ENCODE results near the gene OLFML2B.

The OLFML2B gene

DNA sequence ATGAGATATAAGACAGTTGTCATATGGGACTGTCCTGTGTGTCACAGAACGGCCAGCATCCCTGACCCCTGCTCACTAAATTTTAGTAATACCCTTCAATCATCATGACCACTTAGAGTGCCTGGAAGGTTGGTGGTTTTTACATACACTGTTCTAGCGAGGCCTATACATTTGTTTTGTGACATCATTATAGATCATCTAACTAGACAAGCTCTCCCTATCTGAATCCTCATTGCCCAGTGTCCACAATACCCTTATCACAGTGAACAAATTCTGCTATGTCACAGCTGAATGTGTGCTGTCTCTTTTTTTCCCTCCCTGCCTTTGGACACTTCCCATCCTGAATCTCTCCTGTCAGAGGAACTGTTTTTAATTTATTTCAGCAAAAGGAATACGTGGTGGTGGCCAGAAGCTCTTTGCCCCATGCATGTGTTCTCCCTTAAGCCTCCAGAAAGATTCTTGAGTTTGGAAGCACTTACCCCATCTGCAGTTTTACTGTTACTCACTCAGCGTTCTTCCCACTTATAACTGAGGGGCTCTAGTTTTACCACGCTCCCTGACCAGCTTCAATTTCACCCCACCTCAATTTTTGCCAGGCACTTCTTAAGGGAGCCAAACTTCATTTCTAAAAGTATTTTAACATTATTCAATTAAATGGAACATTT, 70.3 kb downstream of the OLFML2B start:
- ChIA-PET POLR2A (no interaction called here), CTCF (interaction anchor here (1.2 kb wide), 1 partner anchor 39 kb away, joined by 3 read pairs; no protein-coding TSS in a partner anchor)
- TF ChIP-seq ZNF521 (tag by site-specific recombination; IDR thresholded peaks at IDR 0.05): no peak
- H3K36me3 ChIP-seq (ENCODE audit: control insufficient read depth in 2 of 2, insufficient read depth in 1 of 2, low read length in 2 of 2): peaks cover 0 to 3% of the 10 kb centered on the region in 2 experiments; a peak in 1 of 3 replicates
- H3K27ac ChIP-seq (ENCODE audit: extremely low read depth, low read depth, low read length): no peak overlapping the region
- peaks cover 5% of the 10 kb centered on the region; the same call in 1 of the 2 replicates for H3K4me1 ChIP-seq (ENCODE audit: control insufficient read depth, insufficient read depth, low read length)
- H3K4me3 ChIP-seq (ENCODE audit: low read depth, low read length): no peak overlapping the region
- H3K9me3 ChIP-seq (ENCODE audit: control insufficient read depth, insufficient read depth, low read depth, low read length): no peaks in the 10 kb centered on the region

DNA sequence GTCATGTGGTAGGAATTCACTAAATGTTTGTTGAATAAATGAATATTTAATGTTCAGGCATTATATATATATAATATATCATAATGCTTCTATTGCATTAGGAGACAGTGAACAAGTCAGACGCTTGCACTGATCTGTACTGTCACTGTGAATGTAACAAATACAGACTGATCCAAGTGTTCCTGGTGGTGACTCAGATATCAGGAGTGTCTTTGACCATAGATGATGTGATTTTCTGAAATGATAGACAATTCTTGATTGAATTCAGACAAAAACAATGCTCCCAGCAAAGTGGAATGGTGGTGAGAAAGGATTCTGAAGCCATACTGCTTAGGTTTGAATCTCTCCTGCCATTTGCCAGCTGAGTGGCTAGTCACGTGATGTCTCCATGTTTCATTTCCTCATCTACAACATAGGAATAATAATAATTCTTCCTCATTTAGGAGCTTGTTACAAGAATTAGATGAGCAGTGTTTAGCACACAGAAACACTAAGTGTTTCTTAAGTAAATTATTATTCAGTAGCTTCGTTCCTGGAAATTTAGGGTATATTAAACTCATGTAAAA, 71.0 kb downstream of the OLFML2B start:
- POLR2A ChIA-PET: no interaction called here
- CTCF ChIA-PET: interaction anchor here (0.7 to 1.2 kb wide), 3 partner anchors 28 to 89 kb away, joined by 3 to 4 read pairs (median 3); no protein-coding TSS in a partner anchor
- H3K27ac ChIP-seq (ENCODE audit: extremely low read depth, low read depth, low read length): no peak overlapping the region
- H3K4me1 ChIP-seq (ENCODE audit: control insufficient read depth, insufficient read depth, low read length): peaks cover 5% of the 10 kb centered on the region; the same call in 1 of the 2 replicates
- H3K36me3 ChIP-seq (ENCODE audit: control insufficient read depth in 2 of 2, insufficient read depth in 1 of 2, low read length in 2 of 2): no peaks in the 10 kb centered on the region
- H3K4me3 ChIP-seq (ENCODE audit: low read depth, low read length): no peak overlapping the region
- TF ChIP-seq ZNF19 (tag by site-specific recombination; IDR thresholded peaks at IDR 0.05; ENCODE audit: low read depth): no peak
- no peak for TF ChIP-seq ZNF549 (tag by site-specific recombination; IDR thresholded peaks at IDR 0.05)
- no peak for TF ChIP-seq HOXA7 (CRISPR knock-in tag; IDR thresholded peaks at IDR 0.05; ENCODE audit: borderline replicate concordance)
- no peak for TF ChIP-seq HOXC10 (CRISPR knock-in tag; IDR thresholded peaks at IDR 0.05)
- TF ChIP-seq ZNF777 (tag by site-specific recombination; IDR thresholded peaks at IDR 0.05; ENCODE audit: borderline replicate concordance): no peak
- TF ChIP-seq ZNF354C (tag by site-specific recombination; IDR thresholded peaks at IDR 0.05; ENCODE audit: borderline replicate concordance, low read depth): no peak
- no peak for TF ChIP-seq ZNF404 (tag by site-specific recombination; IDR thresholded peaks at IDR 0.05)
- TF ChIP-seq, protein P1, sequence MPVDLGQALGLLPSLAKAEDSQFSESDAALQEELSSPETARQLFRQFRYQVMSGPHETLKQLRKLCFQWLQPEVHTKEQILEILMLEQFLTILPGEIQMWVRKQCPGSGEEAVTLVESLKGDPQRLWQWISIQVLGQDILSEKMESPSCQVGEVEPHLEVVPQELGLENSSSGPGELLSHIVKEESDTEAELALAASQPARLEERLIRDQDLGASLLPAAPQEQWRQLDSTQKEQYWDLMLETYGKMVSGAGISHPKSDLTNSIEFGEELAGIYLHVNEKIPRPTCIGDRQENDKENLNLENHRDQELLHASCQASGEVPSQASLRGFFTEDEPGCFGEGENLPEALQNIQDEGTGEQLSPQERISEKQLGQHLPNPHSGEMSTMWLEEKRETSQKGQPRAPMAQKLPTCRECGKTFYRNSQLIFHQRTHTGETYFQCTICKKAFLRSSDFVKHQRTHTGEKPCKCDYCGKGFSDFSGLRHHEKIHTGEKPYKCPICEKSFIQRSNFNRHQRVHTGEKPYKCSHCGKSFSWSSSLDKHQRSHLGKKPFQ (tag by site-specific recombination; IDR thresholded peaks at IDR 0.05): no peak
- TF ChIP-seq ZNF324 (tag by site-specific recombination; IDR thresholded peaks at IDR 0.05): no peak
- TF ChIP-seq EGR2 (tag by site-specific recombination; IDR thresholded peaks at IDR 0.05; ENCODE audit: low read depth): no peak
- TF ChIP-seq ZBTB21 (tag by site-specific recombination; IDR thresholded peaks at IDR 0.05): no peak
- TF ChIP-seq GFI1B (tag by site-specific recombination; IDR thresholded peaks at IDR 0.05): no peak
- no peaks in the 10 kb centered on the region for H3K9me3 ChIP-seq (ENCODE audit: control insufficient read depth, insufficient read depth, low read depth, low read length)

DNA sequence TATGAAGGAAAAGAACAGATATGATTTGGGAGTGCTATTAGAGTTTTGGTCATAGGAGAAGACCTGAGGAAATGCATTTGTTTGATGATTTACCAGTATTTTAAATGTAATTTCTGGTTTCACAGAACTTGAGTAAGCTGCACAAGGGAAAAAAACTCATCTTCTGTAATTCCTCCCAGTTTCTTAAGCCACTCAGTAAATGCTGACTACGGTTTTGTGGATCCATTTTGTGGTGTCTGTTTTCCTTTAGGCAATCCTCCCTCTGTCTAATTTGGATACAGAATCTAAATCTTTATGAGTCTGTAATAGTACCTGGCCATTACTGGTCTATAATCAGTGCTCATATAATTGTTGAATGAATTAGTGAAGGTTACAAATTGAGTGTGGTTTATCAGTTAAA, 72.0 kb downstream of the OLFML2B start:
- Histone ChIP-seq H3K4me3 (ENCODE audit: low read depth, low read length) (no peak overlapping the region), H3K36me3 (ENCODE audit: control insufficient read depth in 2 of 2, insufficient read depth in 1 of 2, low read length in 2 of 2) (no peaks in the 10 kb centered on the region), H3K9me3 (ENCODE audit: control insufficient read depth, insufficient read depth, low read depth, low read length) (no peaks in the 10 kb centered on the region), H3K4me1 (ENCODE audit: control insufficient read depth, insufficient read depth, low read length) (peaks cover 5% of the 10 kb centered on the region; the same call in 1 of the 2 replicates), H3K27ac (ENCODE audit: extremely low read depth, low read depth, low read length) (no peak overlapping the region)
- TF ChIP-seq ZNF302 (tag by site-specific recombination; IDR thresholded peaks at IDR 0.05; ENCODE audit: low read depth) (no peak), MEIS1 (CRISPR knock-in tag; IDR thresholded peaks at IDR 0.05; ENCODE audit: borderline replicate concordance) (no peak), SP7 (tag by site-specific recombination; IDR thresholded peaks at IDR 0.05) (0 out of 2 replicates have a peak, but pooled peaks have one; percentile 11), ZNF391 (tag by site-specific recombination; IDR thresholded peaks at IDR 0.05; ENCODE audit: borderline replicate concordance, low read depth) (no peak), ZNF311 (tag by site-specific recombination; IDR thresholded peaks at IDR 0.05; ENCODE audit: borderline replicate concordance) (no peak), ZNF214 (tag by site-specific recombination; IDR thresholded peaks at IDR 0.05; ENCODE audit: borderline replicate concordance) (no peak)
- TF ChIP-seq, protein P2, sequence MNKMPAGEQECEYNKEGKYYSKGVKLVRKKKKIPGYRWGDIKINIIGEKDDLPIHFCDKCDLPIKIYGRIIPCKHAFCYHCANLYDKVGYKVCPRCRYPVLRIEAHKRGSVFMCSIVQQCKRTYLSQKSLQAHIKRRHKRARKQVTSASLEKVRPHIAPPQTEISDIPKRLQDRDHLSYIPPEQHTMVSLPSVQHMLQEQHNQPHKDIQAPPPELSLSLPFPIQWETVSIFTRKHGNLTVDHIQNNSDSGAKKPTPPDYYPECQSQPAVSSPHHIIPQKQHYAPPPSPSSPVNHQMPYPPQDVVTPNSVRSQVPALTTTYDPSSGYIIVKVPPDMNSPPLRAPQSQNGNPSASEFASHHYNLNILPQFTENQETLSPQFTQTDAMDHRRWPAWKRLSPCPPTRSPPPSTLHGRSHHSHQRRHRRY (tag by site-specific recombination; IDR thresholded peaks at IDR 0.05): no peak
- TF ChIP-seq, protein P3, sequence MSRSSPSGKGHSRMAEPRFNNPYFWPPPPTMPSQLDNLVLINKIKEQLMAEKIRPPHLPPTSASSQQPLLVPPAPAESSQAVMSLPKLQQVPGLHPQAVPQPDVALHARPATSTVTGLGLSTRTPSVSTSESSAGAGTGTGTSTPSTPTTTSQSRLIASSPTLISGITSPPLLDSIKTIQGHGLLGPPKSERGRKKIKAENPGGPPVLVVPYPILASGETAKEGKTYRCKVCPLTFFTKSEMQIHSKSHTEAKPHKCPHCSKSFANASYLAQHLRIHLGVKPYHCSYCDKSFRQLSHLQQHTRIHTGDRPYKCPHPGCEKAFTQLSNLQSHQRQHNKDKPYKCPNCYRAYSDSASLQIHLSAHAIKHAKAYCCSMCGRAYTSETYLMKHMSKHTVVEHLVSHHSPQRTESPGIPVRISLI (tag by site-specific recombination; IDR thresholded peaks at IDR 0.05): no peak
- POLR2A ChIA-PET: no interaction called here
- CTCF ChIA-PET: no interaction called here

All from HEK293 (cell line).